ENCODE measurements around the gene MYH14. TPM values are rescaled to one million over a fixed set of nuclear protein-coding genes. Genes with fewer than 3 reads are reported as not detected.

MYH14 gene
- total and polyA plus RNA-seq, 2 of the 4 experiments (the other 2 are of a cell fraction), result not detected

GRCh38 chr19:50204081-50204428 lies 633 bp downstream of the MYH14 start:
- in situ Hi-C loops (cut with MboI; ENCODE audit: low sequenced_read_pairs) (no loop called here), intact Hi-C loops (cut with micrococcal nuclease) (no loop called here), dilution Hi-C loops (cut with HindIII; ENCODE audit: low sequenced_read_pairs, unreplicated experiment) (no loop called here)
- no peak overlapping the region for H3K23ac ChIP-seq (ENCODE audit: low read depth, low read length)
- no peaks in the 10 kb centered on the region for H4K20me1 ChIP-seq (ENCODE audit: insufficient read depth, low read length)
- H2BK20ac ChIP-seq (ENCODE audit: low read depth, low read length), result no peak overlapping the region
- no peak overlapping the region for H2BK120ac ChIP-seq (ENCODE audit: low read depth, low read length)
- no peak overlapping the region for H3K18ac ChIP-seq (ENCODE audit: low read depth, low read length)
- DNase-seq (no peak), ATAC-seq (ENCODE audit: low read depth) (no peak)
- H3K4ac ChIP-seq (ENCODE audit: low read depth, low read length), result no peak overlapping the region
- no peak overlapping the region for H3K27ac ChIP-seq (ENCODE audit: insufficient read depth, low read length)
- CTCF ChIA-PET, result no interaction called here
- no peak overlapping the region for H2BK5ac ChIP-seq (ENCODE audit: low read depth, low read length, poor library complexity, severe bottlenecking)
- H3K4me3 ChIP-seq (ENCODE audit: insufficient read depth, low read depth, low read length), result no peak overlapping the region
- H3K9me3 ChIP-seq (ENCODE audit: control insufficient read depth, insufficient read depth, low read length), result peaks cover 7% of the 10 kb centered on the region; the same call in 1 of the 2 replicates
- H2AK5ac ChIP-seq (ENCODE audit: low read depth, low read length), result no peak overlapping the region
- H2BK15ac ChIP-seq (ENCODE audit: low read depth, low read length), result no peak overlapping the region
- peaks cover 3% of the 10 kb centered on the region; the same call in 1 of the 2 replicates for H3K27me3 ChIP-seq (ENCODE audit: control insufficient read depth, insufficient read depth, low read length)
- H2AK9ac ChIP-seq (replicated peaks; ENCODE audit: low read depth, low read length, poor library complexity), result no peak overlapping the region
- H2AFZ ChIP-seq (replicated peaks; ENCODE audit: low read length, poor library complexity), result no peak overlapping the region
- no TSS peak for BruUV-seq (replicated peaks)
- H3K9me1 ChIP-seq (ENCODE audit: insufficient read depth, low read length), result no peaks in the 10 kb centered on the region
- no peak overlapping the region for H3K9ac ChIP-seq (ENCODE audit: low read depth, low read length)
- no peaks in the 10 kb centered on the region for H3K79me1 ChIP-seq (ENCODE audit: low read depth in 1 of 2, low read length in 2 of 2)
- no CpG with 5 or more reads among the region's 7 CpGs for WGBS, 2 experiments (ENCODE audit: extremely low coverage in 2 of 2, insufficient read length in 1 of 2)
- POLR2A ChIA-PET (ENCODE audit: unreplicated experiment), result no interaction called here
- H3K14ac ChIP-seq (replicated peaks; ENCODE audit: low read depth, low read length), result no peak overlapping the region
- TF ChIP-seq POLR2A (IDR thresholded peaks at IDR 0.05; ENCODE audit: low read depth, low read length), result no peak
- TF ChIP-seq, protein P1, sequence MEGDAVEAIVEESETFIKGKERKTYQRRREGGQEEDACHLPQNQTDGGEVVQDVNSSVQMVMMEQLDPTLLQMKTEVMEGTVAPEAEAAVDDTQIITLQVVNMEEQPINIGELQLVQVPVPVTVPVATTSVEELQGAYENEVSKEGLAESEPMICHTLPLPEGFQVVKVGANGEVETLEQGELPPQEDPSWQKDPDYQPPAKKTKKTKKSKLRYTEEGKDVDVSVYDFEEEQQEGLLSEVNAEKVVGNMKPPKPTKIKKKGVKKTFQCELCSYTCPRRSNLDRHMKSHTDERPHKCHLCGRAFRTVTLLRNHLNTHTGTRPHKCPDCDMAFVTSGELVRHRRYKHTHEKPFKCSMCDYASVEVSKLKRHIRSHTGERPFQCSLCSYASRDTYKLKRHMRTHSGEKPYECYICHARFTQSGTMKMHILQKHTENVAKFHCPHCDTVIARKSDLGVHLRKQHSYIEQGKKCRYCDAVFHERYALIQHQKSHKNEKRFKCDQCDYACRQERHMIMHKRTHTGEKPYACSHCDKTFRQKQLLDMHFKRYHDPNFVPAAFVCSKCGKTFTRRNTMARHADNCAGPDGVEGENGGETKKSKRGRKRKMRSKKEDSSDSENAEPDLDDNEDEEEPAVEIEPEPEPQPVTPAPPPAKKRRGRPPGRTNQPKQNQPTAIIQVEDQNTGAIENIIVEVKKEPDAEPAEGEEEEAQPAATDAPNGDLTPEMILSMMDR (conservative IDR thresholded peaks at IDR 0.05; ENCODE audit: low read depth, low read length), result no peak
- TF ChIP-seq RFX5 (IDR thresholded peaks at IDR 0.05; ENCODE audit: low read depth, low read length), result no peak
- TF ChIP-seq CHD1 (IDR thresholded peaks at IDR 0.05; ENCODE audit: low read depth, low read length), result no peak
- TF ChIP-seq BHLHE40 (IDR thresholded peaks at IDR 0.05; ENCODE audit: low read depth, low read length), result no peak
- no peak for TF ChIP-seq MAZ (IDR thresholded peaks at IDR 0.05; ENCODE audit: borderline replicate concordance, low read depth, low read length)
- no peak overlapping the region for H3K56ac ChIP-seq (ENCODE audit: extremely low read depth, insufficient read depth, low read length)
- H4K5ac ChIP-seq (ENCODE audit: low read depth, low read length), result no peak overlapping the region
- no peaks in the 10 kb centered on the region for H3K4me1 ChIP-seq (ENCODE audit: control insufficient read depth, insufficient read depth, low read length)
- no peaks in the 10 kb centered on the region for H3K36me3 ChIP-seq (ENCODE audit: control insufficient read depth, insufficient read depth, low read length)
- H4K91ac ChIP-seq (ENCODE audit: insufficient read depth, low read depth, low read length), result no peak overlapping the region
- no peak overlapping the region for H3K4me2 ChIP-seq (ENCODE audit: low read depth, low read length)
- H4K8ac ChIP-seq (ENCODE audit: low read depth in 2 of 2, low read length in 2 of 2), result no peak overlapping the region

Measured in IMR-90 (cell line).